PC-9 (cell line): ENCODE results near the gene PDE11A.

Experiments used
- CTCF ChIP-seq: fragments of 200-600 bp; sonication (generic); conservative IDR thresholded peaks from 2 replicates; pipeline ENCODE4 v1.6.1; 2017; ENCODE audit warnings: mixed run types, antibody characterized with exemption, mild to moderate bottlenecking, moderate library complexity
- EZH2 ChIP-seq: fragments of 200-600 bp; sonication (generic); IDR thresholded peaks from 2 replicates; pipeline ENCODE4 v1.8.0; 2017; ENCODE audit warnings: antibody characterized with exemption, low read depth

DNA sequence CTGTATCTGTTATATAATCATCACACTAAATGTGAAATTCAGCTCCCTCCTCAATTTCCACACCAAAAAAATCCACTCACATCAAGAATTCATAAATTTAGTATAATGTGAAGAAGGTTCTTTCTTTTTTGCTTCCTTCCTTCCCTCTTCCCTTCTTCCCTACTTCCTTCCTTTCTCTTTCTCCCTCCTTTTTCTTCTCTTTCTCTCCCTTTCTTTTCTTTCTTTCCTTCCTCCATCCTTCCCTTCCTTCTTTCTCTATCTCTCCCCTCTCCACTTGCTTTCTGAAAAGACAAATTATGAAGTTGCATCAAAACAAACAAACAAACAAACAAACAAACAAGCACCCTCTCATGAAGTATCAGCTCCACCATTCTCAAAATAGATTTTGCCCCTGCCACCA is 290.0 kb downstream of the PDE11A start:
- TF ChIP-seq CTCF (no peak), EZH2 (no peak)
